Measurements from ENCODE around the gene KDM4D.
"Not testable (repeated sequence)": the region's sequence is repeated elsewhere in the genome, so short reads cannot be mapped to it uniquely, and the experiment has no call there.

KDM4D gene

DNA sequence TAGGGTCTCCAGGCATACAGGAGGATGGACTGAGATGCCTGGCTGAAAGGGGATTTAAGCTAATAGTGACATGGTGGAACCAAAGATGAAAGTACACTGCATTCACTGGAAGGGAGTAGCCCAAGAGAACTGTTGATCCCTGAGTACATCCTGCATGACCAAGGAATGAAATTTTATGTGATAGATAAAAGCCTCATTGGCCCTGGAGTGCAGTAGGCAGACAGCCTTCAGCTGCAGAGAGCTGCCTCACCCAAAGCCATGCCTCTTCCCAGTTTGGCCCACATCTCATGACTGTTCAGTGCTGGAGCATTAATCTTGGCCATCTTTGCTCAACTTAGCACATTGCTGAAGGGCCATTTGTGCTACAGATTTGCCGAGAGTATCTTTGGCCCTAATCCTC is 59.5 kb downstream of the KDM4D start:
- no peak for DNase-seq (ENCODE audit: low spot score)

DNA sequence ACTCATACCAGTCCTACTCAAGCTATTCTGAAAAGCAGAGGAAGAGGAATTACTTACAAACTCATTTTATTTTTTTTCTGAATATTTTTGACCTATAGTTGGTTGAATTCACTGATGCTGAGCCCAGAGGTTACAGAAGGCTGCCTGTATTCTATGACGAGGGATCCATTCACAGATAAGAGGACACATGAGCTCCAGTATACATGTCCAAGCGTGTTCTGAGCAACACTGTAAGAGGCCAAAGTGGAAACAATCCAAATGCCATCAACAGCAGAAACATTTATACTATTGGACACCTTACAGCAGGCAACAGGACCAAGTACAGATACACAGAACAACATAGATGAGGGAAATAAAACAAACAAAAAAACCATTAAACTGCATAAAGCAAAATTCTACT is 61.8 kb downstream of the KDM4D start:
- no peak for DNase-seq (ENCODE audit: low spot score)

DNA sequence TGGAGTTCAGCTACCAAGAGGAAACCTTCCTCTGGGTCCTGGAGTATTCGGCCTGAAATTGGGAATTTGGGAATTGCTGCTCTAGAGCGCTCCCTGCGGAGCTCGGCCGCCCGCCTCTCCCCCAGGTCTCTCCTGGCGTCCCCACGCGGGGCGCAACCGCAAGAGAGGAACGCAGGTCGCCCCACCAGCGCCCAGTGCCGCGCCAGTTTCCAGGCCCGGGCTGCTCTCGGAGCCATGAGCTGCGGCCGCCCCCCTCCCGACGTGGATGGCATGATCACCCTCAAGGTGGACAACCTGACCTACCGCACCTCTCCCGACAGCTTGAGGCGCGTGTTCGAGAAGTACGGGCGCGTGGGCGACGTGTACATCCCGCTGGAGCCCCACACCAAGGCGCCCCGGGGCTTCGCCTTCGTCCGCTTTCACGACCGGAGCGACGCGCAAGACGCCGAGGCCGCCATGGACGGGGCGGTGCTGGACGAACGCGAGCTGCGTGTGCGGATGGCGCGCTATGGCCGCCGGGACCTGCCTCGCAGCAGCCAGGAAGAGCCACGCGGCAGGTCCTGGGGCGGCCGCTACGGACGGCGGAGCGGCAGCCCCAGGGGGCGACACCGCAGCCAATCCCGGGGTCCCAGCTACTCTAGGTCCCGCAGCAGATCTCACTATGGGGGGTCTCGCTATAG is 64.0 kb downstream of the KDM4D start:
- not testable (repeated sequence) for DNase-seq (ENCODE audit: low spot score)

DNA sequence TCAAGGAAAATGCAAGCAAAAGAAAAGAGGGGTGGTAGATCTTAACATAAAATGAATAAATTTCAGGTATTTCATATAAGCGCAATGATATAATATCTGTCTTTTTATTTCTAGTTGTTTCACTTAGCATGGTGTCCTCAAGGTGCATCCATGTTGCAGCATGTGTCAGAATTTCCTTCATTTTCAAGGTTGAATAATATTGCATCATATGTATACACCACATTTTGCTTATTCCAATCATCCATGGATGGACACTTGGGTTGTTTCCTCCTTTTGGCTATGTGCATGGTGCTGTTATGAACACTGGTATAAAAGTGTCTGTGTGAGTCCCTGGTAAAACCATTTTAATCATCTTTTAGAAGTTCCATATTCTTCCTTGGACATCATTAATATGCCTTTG is 68.7 kb downstream of the KDM4D start:
- no peak for DNase-seq (ENCODE audit: low spot score)

DNA sequence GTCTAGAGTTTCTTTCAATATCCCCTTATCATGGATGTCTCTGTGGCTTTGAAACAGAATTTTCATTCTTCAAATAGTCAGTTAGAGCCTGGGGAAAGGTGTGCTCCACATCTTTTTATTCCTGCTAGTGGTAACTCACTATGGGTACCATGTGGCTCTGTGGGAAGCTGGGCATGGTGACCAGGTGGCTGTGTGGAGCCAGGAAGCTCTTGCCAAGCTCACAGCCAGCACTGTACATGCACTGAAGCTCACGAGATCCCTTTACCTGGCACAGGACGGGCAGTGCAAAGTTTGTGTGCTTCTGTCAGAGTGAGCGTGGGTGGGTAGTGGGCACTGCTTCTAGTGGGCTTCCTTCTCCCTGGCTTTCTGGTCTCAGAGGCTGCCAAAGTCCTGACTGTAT is 69.4 kb downstream of the KDM4D start:
- DNase-seq (ENCODE audit: low spot score), result no peak

DNA sequence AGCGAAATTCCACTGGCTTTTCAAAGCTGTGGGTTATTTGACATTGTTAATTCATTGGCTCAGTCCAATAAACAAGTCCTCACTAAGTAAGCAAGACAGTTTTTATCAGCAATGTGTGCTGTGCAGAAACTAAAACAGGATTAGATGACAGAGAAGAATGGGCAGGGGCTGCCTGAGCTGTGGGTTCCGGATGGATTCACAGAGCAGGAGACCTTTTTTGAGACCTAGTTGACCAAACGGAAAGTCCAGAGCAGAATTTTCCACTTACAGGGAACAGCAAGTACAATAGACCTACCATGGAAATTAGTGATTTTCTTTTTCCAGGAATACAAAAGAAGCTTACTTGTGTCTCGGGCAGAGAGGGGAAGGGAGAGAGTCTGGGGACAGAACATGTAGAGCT is 70.5 kb downstream of the KDM4D start:
- no peak for DNase-seq (ENCODE audit: low spot score)

DNA sequence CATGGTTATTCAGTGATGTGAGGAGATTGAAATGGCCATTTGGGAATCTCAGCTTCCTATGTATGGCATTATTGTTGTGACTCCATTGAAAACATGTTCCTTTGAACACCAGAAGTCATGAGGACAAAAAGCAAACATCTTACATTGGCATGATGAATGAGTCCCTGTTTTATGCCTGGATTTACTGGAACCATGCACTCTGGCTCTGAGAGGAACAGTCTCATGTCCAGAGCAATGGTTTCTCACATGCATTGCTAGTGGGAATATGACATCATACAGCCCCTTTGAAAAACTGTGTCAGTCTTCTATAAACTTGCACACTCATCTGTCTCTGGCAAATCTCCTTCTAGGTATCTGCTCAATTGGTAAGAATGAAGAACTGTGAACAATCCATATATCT is 72.3 kb downstream of the KDM4D start:
- DNase-seq (ENCODE audit: low spot score), result no peak
